HUES6 (cell line): ENCODE measurements around the gene HPS4.

ENCODE experiments used
- H3K27ac ChIP-seq: 2 replicates; pipeline ENCODE4 v1.7.0; 2013; ENCODE audit warnings: low read depth, mild to moderate bottlenecking, low read length, inconsistent platforms
- H3K27me3 ChIP-seq: 2 replicates; pipeline ENCODE4 v1.6.1; 2013; ENCODE audit warnings: low read length; ENCODE audit not compliant: control insufficient read depth, insufficient read depth
- H3K36me3 ChIP-seq: 2 replicates; pipeline ENCODE4 v1.6.1; 2013; ENCODE audit warnings: low read length; ENCODE audit not compliant: control insufficient read depth, insufficient read depth
- H3K4me1 ChIP-seq: 2 replicates; pipeline ENCODE4 v1.6.1; 2013; ENCODE audit warnings: low read length; ENCODE audit not compliant: control insufficient read depth, insufficient read depth
- H3K4me3 ChIP-seq: 2 replicates; pipeline ENCODE4 v1.5.1; 2013; ENCODE audit warnings: low read depth, low read length
- H3K9ac ChIP-seq: one replicate; pipeline ENCODE4 v1.6.1; 2013; ENCODE audit warnings: mild to moderate bottlenecking, low read length
- H3K9me3 ChIP-seq: 2 replicates; pipeline ENCODE4 v1.6.1; 2013; ENCODE audit warnings: low read depth, low read length; ENCODE audit not compliant: control insufficient read depth, insufficient read depth

The HPS4 gene

DNA sequence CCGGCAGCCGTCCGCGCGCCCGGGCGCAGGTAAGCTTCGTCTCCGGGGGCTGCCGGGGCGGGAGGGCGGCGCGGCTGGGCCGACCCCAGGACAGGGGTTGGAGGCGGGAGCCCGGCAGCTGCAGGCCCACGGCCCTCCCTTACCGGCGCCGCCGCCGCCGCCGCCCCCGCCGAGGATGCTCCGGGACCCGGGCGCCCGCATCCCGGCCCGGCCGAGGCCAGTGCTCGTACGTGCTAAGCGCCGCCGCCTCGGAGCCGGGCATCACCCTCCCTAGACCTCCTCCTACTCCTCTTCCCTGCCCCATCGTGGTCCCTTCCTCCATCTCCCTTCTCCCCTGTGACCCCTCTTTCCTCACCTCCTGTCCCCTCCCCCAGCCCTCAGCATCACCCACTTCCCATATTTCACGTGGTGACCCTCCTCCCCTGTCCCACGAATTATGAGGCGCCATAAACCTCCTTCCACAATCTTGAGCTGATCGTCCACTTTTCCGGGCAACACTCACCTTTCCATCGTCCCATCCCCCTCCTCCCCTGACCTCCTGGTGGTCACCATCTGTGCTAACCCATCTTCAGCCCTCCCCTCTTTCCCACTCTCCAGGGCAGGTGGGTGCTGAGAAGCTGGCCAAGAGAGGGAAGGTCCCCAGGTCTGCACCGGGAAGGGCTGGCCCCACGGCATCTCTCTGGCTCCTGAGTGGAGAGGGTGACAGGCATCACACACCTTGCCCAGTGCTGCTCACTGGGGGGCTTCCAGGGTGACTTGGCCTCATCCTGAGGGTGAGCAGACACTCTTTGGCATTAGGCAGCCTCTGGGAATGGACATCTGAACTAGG, 53.9 kb downstream of the HPS4 start:
- Histone ChIP-seq H3K36me3 (peaks cover 11% of the 10 kb centered on the region; the same call in 1 of the 2 replicates), H3K4me3 (peak overlapping the region; percentile 80), H3K27me3 (peaks cover 41% of the 10 kb centered on the region), H3K9ac (no peak overlapping the region), H3K27ac (no peak overlapping the region), H3K9me3 (no peaks in the 10 kb centered on the region), H3K4me1 (0 out of 2 replicates have a peak, but pooled peaks cover 4% of the 10 kb centered on the region)

DNA sequence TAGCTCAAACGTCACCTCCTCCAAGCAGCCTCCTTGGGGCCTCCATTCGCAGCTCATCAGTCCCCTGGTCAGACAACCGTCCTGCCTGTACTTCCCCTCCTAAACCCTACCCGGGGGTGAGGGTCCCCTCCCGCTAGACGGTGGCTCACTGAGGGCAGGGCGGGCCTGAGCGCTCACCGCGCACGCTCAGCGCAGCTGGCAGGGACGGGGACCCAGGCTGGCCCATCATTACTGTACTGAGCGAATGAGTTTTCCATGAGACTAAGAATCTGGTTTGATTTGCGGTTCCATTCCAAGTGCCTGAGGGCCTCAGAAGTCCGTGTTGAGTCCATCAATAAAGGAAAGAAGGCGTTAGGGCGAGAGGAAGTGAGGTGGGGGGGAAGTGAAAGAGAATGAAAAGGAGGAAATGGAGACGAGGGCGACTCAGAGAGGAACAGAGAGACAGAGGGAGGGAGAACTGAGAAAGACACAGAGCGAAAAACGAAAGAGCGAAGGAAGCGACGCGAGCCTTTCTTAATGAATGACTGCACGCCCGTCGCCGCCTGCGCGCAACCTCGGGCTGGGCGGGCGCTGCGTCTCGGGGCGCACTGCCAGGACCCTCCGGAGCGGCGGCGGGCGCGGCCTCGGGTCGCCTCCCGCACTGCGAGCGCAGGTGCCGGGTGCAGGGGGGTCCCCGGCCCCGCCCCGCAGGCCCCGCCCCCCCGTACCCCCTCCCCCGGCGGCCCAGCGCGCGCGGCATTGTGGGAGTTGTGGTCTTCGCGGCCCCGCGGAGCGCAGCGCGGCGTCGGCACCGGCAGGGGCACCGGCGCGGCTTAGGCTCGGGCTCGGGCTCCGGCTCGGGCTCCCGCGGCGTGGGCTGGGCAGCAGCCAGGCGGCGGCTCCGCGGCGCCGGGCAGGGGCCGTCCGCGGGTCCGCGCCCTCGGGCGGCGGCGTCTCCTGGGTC, 54.8 kb downstream of the HPS4 start, which contains the start of gene ASPHD2:
ASPHD2 (plus strand) TSS at position 746 of the 943 bp plus-strand sequence. CDS start 4,356 bp downstream, outside the sequence.
- H3K27me3 ChIP-seq, result peaks cover 41% of the 10 kb centered on the region

DNA sequence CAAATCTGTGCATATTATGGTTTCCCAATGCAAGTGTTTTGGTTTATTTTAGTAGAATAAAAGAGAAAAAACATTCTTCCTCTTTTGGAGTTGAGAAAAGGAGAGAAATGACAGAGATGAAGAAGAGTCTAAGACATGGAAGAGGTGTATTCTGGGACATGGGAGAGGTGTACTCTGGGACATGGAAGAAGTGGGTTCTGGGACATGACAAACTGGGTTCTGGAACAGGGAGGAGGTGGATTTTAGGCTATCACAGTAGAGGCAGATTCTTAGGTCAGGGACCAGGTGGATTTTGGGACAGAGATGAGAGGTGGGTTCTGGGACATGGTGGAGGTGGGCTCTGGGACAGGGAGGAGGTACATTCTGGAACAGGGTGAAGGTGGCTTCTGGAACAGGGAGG, 56.7 kb downstream of the HPS4 start:
- Histone ChIP-seq H3K36me3 (no peaks in the 10 kb centered on the region), H3K27me3 (peaks cover 41% of the 10 kb centered on the region), H3K9me3 (peaks cover 7% of the 10 kb centered on the region), H3K9ac (no peak overlapping the region), H3K4me3 (no peak overlapping the region), H3K27ac (no peak overlapping the region), H3K4me1 (0 out of 2 replicates have a peak, but pooled peaks cover 4% of the 10 kb centered on the region)

More for the DNA sequence above, 54.8 kb downstream of the HPS4 start, which contains the start of gene ASPHD2:
- H3K4me1 ChIP-seq, result 0 out of 2 replicates have a peak, but pooled peaks cover 4% of the 10 kb centered on the region
- peaks cover 5% of the 10 kb centered on the region; the same call in 1 of the 2 replicates for H3K36me3 ChIP-seq
- no peaks in the 10 kb centered on the region for H3K9me3 ChIP-seq
- H3K4me3 ChIP-seq, result peak within 1 kb of the TSS; percentile 80
- H3K9ac ChIP-seq, result peak within 1 kb of the TSS; percentile 57
- H3K27ac ChIP-seq, result no peak within 1 kb of the TSS

DNA sequence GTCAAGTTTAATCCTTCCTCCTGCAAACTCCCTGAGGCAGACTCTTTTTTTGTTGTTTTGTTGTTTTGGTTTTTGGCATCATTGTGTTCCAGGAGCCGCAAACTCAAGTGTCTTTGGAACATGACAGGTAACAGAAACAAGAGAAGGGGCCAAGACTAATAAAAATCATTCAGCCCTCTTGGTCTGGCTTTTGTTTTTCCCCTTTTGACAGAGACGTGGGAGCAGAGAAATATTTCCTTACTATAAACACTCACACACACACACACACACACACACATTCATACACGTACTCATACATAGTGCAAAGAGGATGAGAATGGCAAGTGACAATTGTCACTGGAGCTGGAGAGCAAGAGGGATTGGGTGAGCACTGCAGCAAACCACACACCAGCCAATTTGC, 65.0 kb downstream of the HPS4 start:
- Histone ChIP-seq H3K9ac (no peak overlapping the region), H3K27me3 (0 out of 2 replicates have a peak, but pooled peaks cover 4% of the 10 kb centered on the region), H3K36me3 (no peaks in the 10 kb centered on the region), H3K9me3 (peaks cover 7% of the 10 kb centered on the region), H3K27ac (no peak overlapping the region), H3K4me3 (no peak overlapping the region), H3K4me1 (peaks cover 13% of the 10 kb centered on the region)

DNA sequence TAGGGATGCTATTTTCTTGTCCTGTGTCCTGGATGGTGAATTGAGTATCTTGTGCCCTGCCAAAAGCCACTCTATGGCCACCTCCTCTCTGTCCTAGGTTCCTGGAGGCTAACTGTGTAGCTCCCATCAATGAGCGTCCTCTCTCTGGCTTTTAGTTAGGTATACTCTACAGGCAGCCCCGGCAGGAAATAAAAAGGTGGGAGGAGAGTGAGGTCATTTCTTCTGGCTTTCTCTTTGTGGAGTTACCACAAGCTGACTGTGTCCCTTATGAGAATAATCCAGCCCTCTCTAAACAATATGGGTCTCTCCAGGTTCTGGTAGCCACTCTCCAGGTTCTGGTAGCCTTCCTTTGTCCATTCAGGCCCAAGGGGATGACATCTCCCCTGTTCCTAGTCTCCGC, 66.2 kb downstream of the HPS4 start:
- H3K4me1 ChIP-seq, result peaks cover 13% of the 10 kb centered on the region
- no peak overlapping the region for H3K4me3 ChIP-seq
- H3K27ac ChIP-seq, result no peak overlapping the region
- H3K9ac ChIP-seq, result no peak overlapping the region
- peaks cover 6% of the 10 kb centered on the region; the same call in 1 of the 2 replicates for H3K27me3 ChIP-seq
- 0 out of 2 replicates have a peak, but pooled peaks cover under 1% of the 10 kb centered on the region for H3K9me3 ChIP-seq
- H3K36me3 ChIP-seq, result no peaks in the 10 kb centered on the region

DNA sequence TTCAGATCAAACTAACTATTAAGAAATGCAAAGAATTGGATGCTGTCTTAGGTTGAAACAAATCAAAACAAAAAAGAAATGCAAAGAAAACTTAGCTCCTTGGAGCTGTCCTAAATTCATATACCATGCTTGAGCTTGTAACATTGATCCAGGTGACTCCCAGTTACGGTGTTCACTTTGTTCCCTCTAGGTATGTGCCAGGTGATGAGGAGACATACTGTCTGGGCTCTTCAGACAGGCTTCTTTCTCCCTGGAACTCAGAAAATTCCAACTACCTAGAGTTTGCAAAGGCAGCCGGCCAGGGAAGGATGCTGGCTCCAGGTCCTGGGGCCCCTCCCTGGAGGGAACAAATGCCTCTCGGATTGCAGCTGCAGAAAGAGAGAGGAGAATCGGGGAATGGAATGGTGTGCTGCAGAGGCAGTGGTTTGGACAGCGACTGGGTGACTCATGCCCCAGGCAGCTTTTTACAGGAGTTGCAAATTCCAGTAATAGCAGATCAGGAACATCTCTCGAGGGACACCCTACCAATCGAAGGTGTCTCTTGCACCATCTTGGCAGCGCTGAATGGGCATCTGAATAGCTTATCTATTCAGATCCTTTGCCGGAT, 66.8 kb downstream of the HPS4 start:
- Histone ChIP-seq H3K9ac (no peak overlapping the region), H3K27me3 (peaks cover 8% of the 10 kb centered on the region; the same call in 1 of the 2 replicates), H3K36me3 (no peaks in the 10 kb centered on the region), H3K27ac (no peak overlapping the region), H3K4me3 (no peak overlapping the region), H3K4me1 (peaks cover 13% of the 10 kb centered on the region), H3K9me3 (no peaks in the 10 kb centered on the region)

DNA sequence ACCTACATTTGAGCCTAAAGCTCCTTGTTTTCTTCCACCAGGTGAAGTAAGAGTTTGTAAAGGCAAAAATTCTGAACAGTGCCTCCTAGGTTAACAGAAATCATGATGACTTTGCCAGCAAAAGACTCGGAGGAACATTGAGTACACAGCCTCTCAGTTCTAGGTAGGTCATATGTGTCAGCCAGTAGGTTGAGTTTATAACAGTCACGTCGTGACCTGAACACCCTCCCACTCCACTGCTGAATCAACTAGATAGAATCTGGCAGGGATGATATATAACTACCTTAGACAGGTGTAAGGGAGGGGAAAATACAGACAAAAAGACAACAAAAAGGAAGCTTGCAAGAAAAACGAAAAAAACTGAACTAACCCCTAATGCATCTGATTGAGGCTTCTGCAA, 67.3 kb downstream of the HPS4 start:
- Histone ChIP-seq H3K36me3 (no peaks in the 10 kb centered on the region), H3K27ac (no peak overlapping the region), H3K4me3 (no peak overlapping the region), H3K27me3 (peaks cover 11% of the 10 kb centered on the region; the same call in 1 of the 2 replicates), H3K4me1 (peaks cover 13% of the 10 kb centered on the region), H3K9me3 (no peaks in the 10 kb centered on the region), H3K9ac (no peak overlapping the region)

DNA sequence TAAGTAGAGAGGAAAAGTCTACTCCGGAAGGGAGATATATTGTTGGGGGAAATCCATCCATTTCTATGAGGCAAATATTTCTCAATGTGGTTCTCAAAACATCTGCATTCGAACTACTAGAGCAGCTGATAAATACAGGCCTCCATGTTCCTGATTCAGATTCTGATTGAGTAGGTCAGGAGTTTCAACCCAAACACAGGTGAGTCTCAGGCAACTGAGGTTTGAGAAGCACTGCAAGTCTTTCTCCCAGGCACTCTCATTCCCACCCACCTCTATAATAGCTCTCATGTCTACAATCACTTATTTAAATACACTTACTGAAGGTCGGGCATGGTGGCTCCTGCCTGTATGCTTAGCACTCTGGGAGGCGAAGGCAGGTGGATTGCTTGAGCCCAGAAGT, 69.2 kb downstream of the HPS4 start:
- peaks cover 17% of the 10 kb centered on the region; the same call in 1 of the 2 replicates for H3K27me3 ChIP-seq
- peaks cover 13% of the 10 kb centered on the region for H3K4me1 ChIP-seq
- H3K36me3 ChIP-seq, result no peaks in the 10 kb centered on the region
- H3K9me3 ChIP-seq, result no peaks in the 10 kb centered on the region
- no peak overlapping the region for H3K27ac ChIP-seq
- H3K4me3 ChIP-seq, result no peak overlapping the region
- no peak overlapping the region for H3K9ac ChIP-seq

DNA sequence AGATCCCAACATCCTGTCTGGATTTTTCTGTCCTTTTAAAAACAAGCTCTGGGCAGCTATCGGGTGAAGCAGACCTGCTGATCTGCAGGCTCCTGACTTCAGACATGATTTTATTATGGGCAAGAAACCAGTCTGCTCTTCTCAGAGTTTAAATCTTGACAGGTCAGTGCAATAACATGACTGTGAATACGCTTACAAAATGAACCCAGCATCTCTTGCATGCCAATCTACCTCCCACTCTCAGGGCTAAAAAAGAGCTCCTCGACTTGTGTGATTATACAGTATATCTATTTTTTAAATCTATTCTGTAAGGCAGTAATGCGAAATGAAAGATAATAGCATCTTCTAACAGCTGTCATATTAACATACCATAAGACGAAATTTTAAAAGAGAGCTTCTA, 73.2 kb downstream of the HPS4 start:
- no peak overlapping the region for H3K9ac ChIP-seq

DNA sequence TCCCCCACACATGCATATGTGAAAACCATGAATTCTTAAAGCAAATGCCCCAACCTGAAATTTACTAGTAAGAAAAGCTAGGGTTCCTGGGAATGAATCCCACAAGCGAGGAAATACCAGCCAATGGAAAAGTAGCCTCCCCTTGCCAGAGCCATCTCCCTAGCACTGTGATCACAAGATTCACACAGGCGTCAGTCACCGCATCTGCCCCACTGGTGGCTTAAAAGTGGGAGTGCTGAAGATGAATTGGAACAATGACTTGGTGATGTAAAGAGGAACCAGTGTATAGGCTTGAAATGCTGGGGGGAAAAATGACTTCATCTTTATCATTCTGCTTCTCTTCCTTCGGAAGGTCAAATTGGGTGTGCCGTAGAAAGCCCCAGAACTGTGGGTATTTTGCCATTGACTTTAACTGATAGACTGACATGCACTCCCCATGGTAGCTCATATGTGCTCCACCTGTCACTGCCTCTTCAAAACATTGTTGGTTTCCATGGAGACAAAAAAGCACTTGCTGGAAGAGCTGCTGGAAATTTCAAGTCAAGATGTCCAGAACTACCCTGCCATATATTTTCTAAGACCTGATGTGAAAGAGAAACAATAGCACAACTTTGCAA, 73.8 kb downstream of the HPS4 start:
- Histone ChIP-seq H3K36me3 (no peaks in the 10 kb centered on the region), H3K4me3 (no peak overlapping the region), H3K27ac (no peak overlapping the region), H3K9ac (no peak overlapping the region), H3K27me3 (peaks cover 12% of the 10 kb centered on the region; the same call in 1 of the 2 replicates), H3K9me3 (no peaks in the 10 kb centered on the region), H3K4me1 (peaks cover 8% of the 10 kb centered on the region; the same call in 1 of the 2 replicates)

More for the DNA sequence above, 73.2 kb downstream of the HPS4 start:
- peaks cover 2% of the 10 kb centered on the region; the same call in 1 of the 2 replicates for H3K4me1 ChIP-seq
- peaks cover 12% of the 10 kb centered on the region; the same call in 1 of the 2 replicates for H3K27me3 ChIP-seq
- no peak overlapping the region for H3K27ac ChIP-seq
- H3K9me3 ChIP-seq, result no peaks in the 10 kb centered on the region
- no peak overlapping the region for H3K4me3 ChIP-seq
- no peaks in the 10 kb centered on the region for H3K36me3 ChIP-seq
